Cardiac muscle cell (in vitro differentiated cells and primary cell): Measurements from ENCODE around the gene ACCS. TPM values are rescaled to one million over a fixed set of nuclear protein-coding genes. Genes with fewer than 3 reads are reported as not detected.

Experiments
- DNase-seq, 2 donors: peaks; one replicate each; pipeline versions ENCODE4 v3.0.0 to v3.0.0-alpha.2; 2010 to 2017; ENCODE audit warnings: low read depth in 1 of 2, low spot score in 1 of 2
- H3K27ac ChIP-seq: fragments of 200-600 bp; sonication (generic); 2 replicates; pipeline ENCODE4 v1.5.1; 2016
- H3K27me3 ChIP-seq: fragments of 200-600 bp; sonication (generic); 2 replicates; pipeline ENCODE4 v1.6.0; 2016; ENCODE audit warnings: control low read depth
- H3K36me3 ChIP-seq: fragments of 200-600 bp; sonication (generic); 2 replicates; pipeline ENCODE4 v1.5.1; 2016; ENCODE audit warnings: control low read depth
- H3K4me1 ChIP-seq: fragments of 200-600 bp; sonication (generic); 2 replicates; pipeline ENCODE4 v1.8.1; 2017; ENCODE audit warnings: low read depth, mild to moderate bottlenecking, mixed run types
- H3K4me3 ChIP-seq: fragments of 200-600 bp; sonication (generic); 2 replicates; pipeline ENCODE4 v1.5.1; 2016; ENCODE audit warnings: mild to moderate bottlenecking
- H3K9me3 ChIP-seq: fragments of 200-600 bp; sonication (generic); 2 replicates; pipeline ENCODE4 v1.5.1; 2017; ENCODE audit warnings: low read depth, mild to moderate bottlenecking, control low read depth
- polyA plus RNA-seq: library from polyadenylated mRNA; unstranded; fragments of >200 nt; fragmentation: Nextera tagmentation; extraction: Ambion mirVana; gene quantifications from 2 replicates; pipeline ENCODE4 v1.2.1, GENCODE V29; 2016
- total RNA-seq: library from RNA; depleted of rRNA; stranded (reverse); fragments of >200 nt; gene quantifications from 2 replicates; pipeline ENCODE4 v1.2.3, GENCODE V29; 2016
- TF ChIP-seq, protein P1 (sequence below): IDR thresholded peaks from 2 replicates; pipeline ENCODE4 v1.5.1; 2012; ENCODE audit warnings: low read depth, mild to moderate bottlenecking, low read length

Gene ACCS
- total and polyA plus RNA-seq, 2 experiments from 2014 or later = 11.0 to 11.3 TPM

DNA sequence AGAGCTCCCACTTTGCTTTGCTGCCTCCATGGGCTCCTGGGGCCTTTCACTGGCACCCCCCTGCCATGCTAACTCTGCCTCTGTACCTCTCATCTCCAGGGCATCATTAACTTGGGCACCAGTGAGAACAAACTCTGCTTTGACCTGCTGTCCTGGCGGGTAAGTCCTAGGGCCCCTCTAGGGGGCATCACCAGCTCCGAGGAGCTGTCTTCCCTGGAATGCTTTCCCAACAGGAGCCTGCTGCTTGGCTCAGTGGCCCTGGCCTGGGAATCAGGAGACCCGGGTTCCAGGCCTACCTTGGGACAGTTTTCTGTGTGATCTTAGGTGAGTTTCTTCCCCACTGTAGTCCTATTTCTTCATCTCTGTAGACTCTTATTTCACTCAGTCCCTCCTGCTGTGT, 5.1 kb downstream of the ACCS start:
- no peak for DNase-seq
- TF ChIP-seq, protein P1, sequence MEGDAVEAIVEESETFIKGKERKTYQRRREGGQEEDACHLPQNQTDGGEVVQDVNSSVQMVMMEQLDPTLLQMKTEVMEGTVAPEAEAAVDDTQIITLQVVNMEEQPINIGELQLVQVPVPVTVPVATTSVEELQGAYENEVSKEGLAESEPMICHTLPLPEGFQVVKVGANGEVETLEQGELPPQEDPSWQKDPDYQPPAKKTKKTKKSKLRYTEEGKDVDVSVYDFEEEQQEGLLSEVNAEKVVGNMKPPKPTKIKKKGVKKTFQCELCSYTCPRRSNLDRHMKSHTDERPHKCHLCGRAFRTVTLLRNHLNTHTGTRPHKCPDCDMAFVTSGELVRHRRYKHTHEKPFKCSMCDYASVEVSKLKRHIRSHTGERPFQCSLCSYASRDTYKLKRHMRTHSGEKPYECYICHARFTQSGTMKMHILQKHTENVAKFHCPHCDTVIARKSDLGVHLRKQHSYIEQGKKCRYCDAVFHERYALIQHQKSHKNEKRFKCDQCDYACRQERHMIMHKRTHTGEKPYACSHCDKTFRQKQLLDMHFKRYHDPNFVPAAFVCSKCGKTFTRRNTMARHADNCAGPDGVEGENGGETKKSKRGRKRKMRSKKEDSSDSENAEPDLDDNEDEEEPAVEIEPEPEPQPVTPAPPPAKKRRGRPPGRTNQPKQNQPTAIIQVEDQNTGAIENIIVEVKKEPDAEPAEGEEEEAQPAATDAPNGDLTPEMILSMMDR = no peak
- H3K9me3 ChIP-seq = no peaks in the 10 kb centered on the region
- H3K4me1 ChIP-seq = no peaks in the 10 kb centered on the region
- H3K27ac ChIP-seq = no peak overlapping the region
- no peak overlapping the region for H3K4me3 ChIP-seq
- H3K27me3 ChIP-seq = no peaks in the 10 kb centered on the region
- no peaks in the 10 kb centered on the region for H3K36me3 ChIP-seq

DNA sequence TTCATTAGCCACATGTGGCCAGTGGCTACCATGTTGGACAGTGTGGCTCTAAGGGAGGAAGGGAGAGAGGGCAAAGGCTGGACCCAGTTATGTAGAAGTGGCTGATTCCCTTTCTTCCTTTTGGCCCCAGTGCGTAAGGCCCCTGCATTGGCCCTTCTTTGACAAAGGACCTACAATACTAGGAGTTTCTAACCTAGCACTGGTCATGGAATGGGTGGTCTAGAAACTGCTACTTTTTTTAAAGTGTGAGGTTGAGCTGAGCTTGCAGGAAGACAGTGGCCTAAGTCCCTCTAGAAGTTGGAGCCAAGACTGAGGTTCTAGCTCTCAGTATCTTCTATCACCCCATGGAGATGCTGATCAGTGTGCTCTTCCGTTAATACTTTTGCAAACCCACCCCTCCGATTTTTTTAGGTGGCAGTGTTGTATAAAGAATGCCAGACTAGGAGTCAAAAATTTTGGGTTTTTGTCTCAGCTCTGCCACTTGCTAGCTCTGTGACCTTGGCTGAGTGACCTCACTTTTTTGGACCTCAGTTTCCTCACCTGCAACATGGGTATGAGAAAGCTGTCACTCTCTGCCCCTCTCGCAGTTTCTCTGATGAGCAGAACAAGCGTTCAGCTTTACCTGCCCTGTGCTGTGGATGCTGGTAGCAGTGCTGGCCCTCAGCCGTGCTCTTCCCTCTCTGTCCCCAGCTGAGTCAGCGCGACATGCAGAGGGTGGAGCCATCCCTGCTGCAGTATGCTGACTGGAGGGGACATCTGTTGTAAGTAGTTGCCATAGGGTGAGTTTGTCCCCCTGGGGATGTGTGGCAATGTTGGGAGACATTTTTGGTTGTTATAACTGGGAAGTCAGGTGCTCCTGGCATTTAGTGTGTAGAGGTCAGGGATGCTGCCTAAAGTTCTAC, 6.9 kb downstream of the ACCS start:
- TF ChIP-seq, protein P1 = no peak
- Histone ChIP-seq H3K36me3 (no peaks in the 10 kb centered on the region), H3K4me1 (no peaks in the 10 kb centered on the region), H3K9me3 (no peaks in the 10 kb centered on the region), H3K27me3 (no peaks in the 10 kb centered on the region), H3K27ac (no peak overlapping the region), H3K4me3 (no peak overlapping the region)
- DNase-seq = no peak

DNA sequence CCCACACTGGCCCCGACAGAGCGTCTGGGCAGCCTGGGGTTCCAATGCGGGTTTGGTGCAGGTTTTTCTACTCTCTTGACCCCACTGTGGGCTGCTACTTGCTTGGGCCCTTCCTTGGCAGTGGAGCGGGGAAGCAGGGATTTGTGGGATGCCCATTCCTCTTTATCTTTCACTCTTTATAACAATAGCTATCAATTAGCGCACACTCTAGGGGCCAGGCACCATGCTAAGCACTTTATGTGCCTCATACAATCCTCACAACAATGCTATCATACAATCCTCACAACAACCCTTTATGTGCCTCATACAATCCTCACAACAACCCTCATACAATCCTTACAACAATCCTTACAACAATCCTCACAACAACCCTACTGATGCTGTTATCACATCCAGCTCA, 12.7 kb downstream of the ACCS start:
- no peak for DNase-seq
- no peaks in the 10 kb centered on the region for H3K27me3 ChIP-seq
- no peaks in the 10 kb centered on the region for H3K4me1 ChIP-seq
- no peak overlapping the region for H3K27ac ChIP-seq
- H3K9me3 ChIP-seq = no peaks in the 10 kb centered on the region
- no peaks in the 10 kb centered on the region for H3K36me3 ChIP-seq
- no peak overlapping the region for H3K4me3 ChIP-seq
- TF ChIP-seq, protein P1 = no peak

DNA sequence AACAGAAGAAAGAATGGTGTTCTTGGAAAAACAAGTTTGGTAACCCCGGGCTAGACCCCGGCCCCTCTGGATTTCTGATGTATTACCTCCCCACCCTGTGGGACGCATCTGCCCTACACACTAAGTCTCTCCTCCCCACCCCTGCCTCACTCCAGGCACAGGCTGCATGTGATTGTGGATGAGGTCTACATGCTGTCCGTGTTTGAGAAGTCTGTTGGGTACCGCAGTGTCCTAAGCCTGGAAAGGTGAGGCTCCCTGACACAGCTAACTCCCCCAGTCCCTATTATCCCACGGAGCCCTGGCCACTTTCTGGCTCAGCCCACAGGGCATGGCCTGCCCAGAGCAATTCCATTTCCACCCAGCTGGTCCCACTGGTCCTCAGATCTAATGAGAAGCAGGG, 13.3 kb downstream of the ACCS start:
- TF ChIP-seq, protein P1 = no peak
- H3K9me3 ChIP-seq = no peaks in the 10 kb centered on the region
- no peaks in the 10 kb centered on the region for H3K4me1 ChIP-seq
- no peak for DNase-seq
- no peaks in the 10 kb centered on the region for H3K27me3 ChIP-seq
- H3K27ac ChIP-seq = no peak overlapping the region
- no peaks in the 10 kb centered on the region for H3K36me3 ChIP-seq
- no peak overlapping the region for H3K4me3 ChIP-seq

DNA sequence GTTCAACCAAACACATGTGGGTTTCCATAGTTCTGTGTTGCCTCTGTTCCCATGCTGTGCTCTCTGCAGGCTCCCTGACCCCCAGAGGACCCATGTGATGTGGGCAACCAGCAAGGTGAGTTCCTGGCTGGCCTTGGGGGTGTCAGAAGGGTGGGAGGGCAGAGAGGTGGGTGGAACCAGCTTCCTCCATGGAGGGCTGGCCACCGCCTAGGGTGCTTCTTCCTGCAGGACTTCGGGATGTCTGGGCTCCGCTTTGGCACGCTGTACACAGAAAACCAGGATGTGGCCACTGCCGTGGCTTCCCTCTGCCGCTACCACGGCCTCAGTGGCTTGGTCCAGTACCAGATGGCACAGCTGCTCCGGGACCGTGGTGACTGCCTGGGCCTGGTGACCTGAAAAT, 14.9 kb downstream of the ACCS start:
- Histone ChIP-seq H3K36me3 (no peaks in the 10 kb centered on the region), H3K4me1 (no peaks in the 10 kb centered on the region), H3K27me3 (no peaks in the 10 kb centered on the region), H3K27ac (no peak overlapping the region), H3K4me3 (no peak overlapping the region), H3K9me3 (no peaks in the 10 kb centered on the region)
- TF ChIP-seq, protein P1 = no peak
- DNase-seq = no peak
